MCF 10A (cell line): ENCODE data around the gene BCL2L11. TPM values are rescaled to one million over a fixed set of nuclear protein-coding genes. Genes with fewer than 3 reads are reported as not detected.

Experiments
- BruUV-seq: library from RNA; stranded (reverse); fragments of 400-500 nt; replicated peaks from 2 replicates; lab custom pipeline; 2021; lab: Mats Ljungman, UMichigan
- CTCF ChIA-PET: fragments of 300-600 bp; sonication (Branson Sonifier 250); formaldehyde crosslinking; extraction: SDS; loops from one replicate; lab custom pipeline; 2021; ENCODE audit warnings: antibody characterized with exemption, inconsistent platforms; lab: Yijun Ruan, JAX
- POLR2A ChIA-PET: fragments of 300-600, 350-650 bp; sonication (Branson Sonifier 250); formaldehyde crosslinking; extraction: SDS; loops from one replicate; lab custom pipeline; 2020; ENCODE audit warnings: antibody characterized with exemption, inconsistent platforms; lab: Yijun Ruan, JAX
- DNase-seq: peaks from one replicate; pipeline ENCODE4 v3.0.0-alpha.2; 2018; ENCODE audit not compliant: unreplicated experiment
- H3K27ac Mint-ChIP-seq: one replicate; pipeline ENCODE4 v1.8.0; 2022; ENCODE audit warnings: mild to moderate bottlenecking, low read depth, mixed read lengths; ENCODE audit not compliant: unreplicated experiment
- H3K27me3 Mint-ChIP-seq: one replicate; pipeline ENCODE4 v1.8.0; 2022; ENCODE audit warnings: mixed read lengths; ENCODE audit not compliant: insufficient read depth, unreplicated experiment
- H3K36me3 Mint-ChIP-seq: one replicate; pipeline ENCODE4 v1.8.0; 2022; ENCODE audit warnings: mild to moderate bottlenecking, moderate library complexity, mixed read lengths; ENCODE audit not compliant: insufficient read depth, unreplicated experiment
- H3K4me1 Mint-ChIP-seq: one replicate; pipeline ENCODE4 v1.8.0; 2022; ENCODE audit warnings: mixed read lengths; ENCODE audit not compliant: insufficient read depth, unreplicated experiment
- H3K4me3 Mint-ChIP-seq: one replicate; pipeline ENCODE4 v1.8.0; 2022; ENCODE audit warnings: mild to moderate bottlenecking, moderate library complexity, mixed read lengths; ENCODE audit not compliant: unreplicated experiment
- H3K9me3 Mint-ChIP-seq: one replicate; pipeline ENCODE4 v1.8.0; 2022; ENCODE audit warnings: mixed read lengths; ENCODE audit not compliant: unreplicated experiment
- intact Hi-C: fragments of 100-400 bp; cut with micrococcal nuclease; formaldehyde crosslinking; loops from 2 replicates; pipeline ENCODE4 v1.14.1; 2022
- total RNA-seq: library from RNA; stranded (reverse); gene quantifications from 2 replicates; pipeline ENCODE4 v1.2.3, GENCODE V29; 2022
- TF ChIP-seq, protein P1 (sequence below): fragments of 200-600 bp; IDR thresholded peaks from one replicate; pipeline ENCODE4 v1.8.0; 2022; ENCODE audit warnings: antibody characterized with exemption, mild to moderate bottlenecking; ENCODE audit not compliant: unreplicated experiment

The BCL2L11 gene
- total RNA-seq, 1 experiment from 2014 or later, result 5.8 TPM

- Mint-ChIP-seq H3K4me3 (no peak overlapping the region), H3K27ac (no peak overlapping the region), H3K36me3 (no peaks in the 10 kb centered on the region), H3K27me3 (no peaks in the 10 kb centered on the region), H3K4me1 (no peaks in the 10 kb centered on the region), H3K9me3 (no peaks in the 10 kb centered on the region)
- TF ChIP-seq, protein P1, sequence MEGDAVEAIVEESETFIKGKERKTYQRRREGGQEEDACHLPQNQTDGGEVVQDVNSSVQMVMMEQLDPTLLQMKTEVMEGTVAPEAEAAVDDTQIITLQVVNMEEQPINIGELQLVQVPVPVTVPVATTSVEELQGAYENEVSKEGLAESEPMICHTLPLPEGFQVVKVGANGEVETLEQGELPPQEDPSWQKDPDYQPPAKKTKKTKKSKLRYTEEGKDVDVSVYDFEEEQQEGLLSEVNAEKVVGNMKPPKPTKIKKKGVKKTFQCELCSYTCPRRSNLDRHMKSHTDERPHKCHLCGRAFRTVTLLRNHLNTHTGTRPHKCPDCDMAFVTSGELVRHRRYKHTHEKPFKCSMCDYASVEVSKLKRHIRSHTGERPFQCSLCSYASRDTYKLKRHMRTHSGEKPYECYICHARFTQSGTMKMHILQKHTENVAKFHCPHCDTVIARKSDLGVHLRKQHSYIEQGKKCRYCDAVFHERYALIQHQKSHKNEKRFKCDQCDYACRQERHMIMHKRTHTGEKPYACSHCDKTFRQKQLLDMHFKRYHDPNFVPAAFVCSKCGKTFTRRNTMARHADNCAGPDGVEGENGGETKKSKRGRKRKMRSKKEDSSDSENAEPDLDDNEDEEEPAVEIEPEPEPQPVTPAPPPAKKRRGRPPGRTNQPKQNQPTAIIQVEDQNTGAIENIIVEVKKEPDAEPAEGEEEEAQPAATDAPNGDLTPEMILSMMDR, result no peak
- ChIA-PET CTCF (interaction anchor here (0.7 to 1.7 kb wide), 2 partner anchors 8 to 9 kb away, joined by 3 to 5 read pairs; no protein-coding TSS in a partner anchor), POLR2A (interaction anchor here (1.2 kb wide), 1 partner anchor 38 kb away, joined by 3 read pairs; no protein-coding TSS in a partner anchor)
- no TSS peak for BruUV-seq
- no peak for DNase-seq
- intact Hi-C loops, result no loop called here
Measured at GRCh38 chr2:111184725-111185310, 64.1 kb downstream of the BCL2L11 start.

- Mint-ChIP-seq H3K27ac (no peak overlapping the region), H3K36me3 (no peaks in the 10 kb centered on the region), H3K9me3 (no peaks in the 10 kb centered on the region), H3K4me1 (no peaks in the 10 kb centered on the region), H3K27me3 (no peaks in the 10 kb centered on the region), H3K4me3 (no peak overlapping the region)
- POLR2A ChIA-PET, result interaction anchor here (1.2 to 2.3 kb wide), 2 partner anchors 8 to 39 kb away, joined by 3 to 12 read pairs; no protein-coding TSS in a partner anchor
- CTCF ChIA-PET, result interaction anchor here (1.2 to 1.7 kb wide), 2 partner anchors 9 to 20 kb away, joined by 3 to 5 read pairs; no protein-coding TSS in a partner anchor
- intact Hi-C loops, result no loop called here
- TF ChIP-seq, protein P1, result no peak
- no peak for DNase-seq
- no TSS peak for BruUV-seq
Measured at GRCh38 chr2:111185361-111186022, 64.8 kb downstream of the BCL2L11 start.

DNA sequence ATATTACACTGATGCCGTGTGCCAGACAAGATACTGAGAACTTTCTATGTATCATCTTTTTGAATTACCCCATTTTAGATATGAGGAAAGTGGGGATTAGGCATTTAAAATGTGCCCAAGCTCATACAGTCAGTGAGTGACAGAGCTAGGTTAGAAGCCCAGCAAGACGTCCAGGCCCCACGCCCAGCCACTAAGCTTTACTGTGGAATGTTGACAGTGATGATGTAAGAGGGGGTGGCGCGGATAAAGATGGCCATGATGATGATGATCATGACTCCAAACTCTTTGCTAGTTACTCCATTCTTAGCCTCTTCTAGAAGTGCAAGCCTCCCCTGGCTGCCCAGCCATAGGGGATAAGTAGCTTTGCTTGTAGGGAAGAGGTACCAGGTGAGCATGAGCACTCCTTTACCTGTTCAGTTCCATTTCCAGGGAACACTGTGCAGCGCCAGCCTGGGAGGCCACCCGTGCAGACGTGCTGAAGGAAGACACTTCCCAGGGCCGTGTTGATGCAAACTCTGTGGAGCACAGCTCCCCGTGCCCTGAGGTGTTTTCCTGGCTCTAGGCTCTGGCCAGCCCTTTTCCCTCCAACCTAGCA is 65.5 kb downstream of the BCL2L11 start:
- Mint-ChIP-seq H3K4me3 (no peak overlapping the region), H3K9me3 (no peaks in the 10 kb centered on the region), H3K4me1 (no peaks in the 10 kb centered on the region), H3K36me3 (no peaks in the 10 kb centered on the region), H3K27ac (no peak overlapping the region), H3K27me3 (no peaks in the 10 kb centered on the region)
- DNase-seq, result no peak
- no TSS peak for BruUV-seq
- ChIA-PET CTCF (interaction anchor here (1.2 to 1.7 kb wide), 2 partner anchors 10 to 20 kb away, joined by 3 to 5 read pairs; no protein-coding TSS in a partner anchor), POLR2A (interaction anchor here (2.3 kb wide), 1 partner anchor 9 kb away, joined by 12 read pairs; no protein-coding TSS in a partner anchor)
- intact Hi-C loops, result no loop called here
- TF ChIP-seq, protein P1, result no peak

DNA sequence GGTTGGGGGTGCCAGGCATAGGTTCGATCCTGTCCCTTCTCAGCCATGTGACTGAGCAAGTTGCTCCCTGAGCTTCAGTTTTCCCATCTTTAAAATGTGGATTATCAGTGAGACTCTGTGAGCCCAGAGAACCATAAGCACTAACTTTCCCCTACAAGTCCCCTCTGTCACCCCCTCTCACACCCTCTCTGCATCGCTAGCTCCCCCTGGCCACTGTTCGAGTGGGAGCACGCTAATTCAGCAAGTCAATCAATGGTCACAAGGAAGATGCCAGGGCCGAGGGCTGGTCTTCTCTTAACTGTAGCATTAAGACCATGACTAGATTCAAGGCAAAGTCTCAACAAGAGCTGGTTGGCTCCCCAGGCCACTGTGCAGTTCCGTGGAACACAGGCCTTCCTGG is 66.2 kb downstream of the BCL2L11 start:
- no peak overlapping the region for H3K27ac Mint-ChIP-seq
- intact Hi-C loops, result no loop called here
- H3K4me1 Mint-ChIP-seq, result no peaks in the 10 kb centered on the region
- CTCF ChIA-PET, result interaction anchor here (0.8 kb wide), 1 partner anchor 375 kb away, joined by 3 read pairs; no protein-coding TSS in a partner anchor
- TF ChIP-seq, protein P1, result no peak
- POLR2A ChIA-PET, result interaction anchor here (2.3 kb wide), 1 partner anchor 10 kb away, joined by 12 read pairs; no protein-coding TSS in a partner anchor
- no peak for DNase-seq
- H3K27me3 Mint-ChIP-seq, result no peaks in the 10 kb centered on the region
- H3K4me3 Mint-ChIP-seq, result no peak overlapping the region
- no TSS peak for BruUV-seq
- no peaks in the 10 kb centered on the region for H3K9me3 Mint-ChIP-seq
- no peaks in the 10 kb centered on the region for H3K36me3 Mint-ChIP-seq
